Fibroblast of lung (primary cell): ENCODE data around the gene SLC10A6. TPM values are rescaled to one million over a fixed set of nuclear protein-coding genes. Genes with fewer than 3 reads are reported as not detected.

ENCODE experiments used
- DNase-seq, 2 donors: peaks; one replicate each; pipeline versions ENCODE4 v3.0.0 to v3.0.0-alpha.2; 2010; ENCODE audit warnings: low read depth in 2 of 2
- H2AFZ ChIP-seq: 2 replicates; pipeline ENCODE4 v1.5.1; 2012; ENCODE audit warnings: low read length, control low read depth, inconsistent platforms
- H3K27ac ChIP-seq: 2 replicates; pipeline ENCODE4 v1.5.1; 2011; ENCODE audit warnings: low read length, control low read depth; ENCODE audit not compliant: insufficient read depth
- H3K27me3 ChIP-seq: 2 replicates; pipeline ENCODE4 v1.5.1; 2011; ENCODE audit warnings: mild to moderate bottlenecking, low read length; ENCODE audit not compliant: control insufficient read depth, insufficient read depth
- H3K36me3 ChIP-seq: 2 replicates; pipeline ENCODE4 v1.5.1; 2011; ENCODE audit warnings: low read length; ENCODE audit not compliant: control insufficient read depth, insufficient read depth
- H3K4me1 ChIP-seq: 2 replicates; pipeline ENCODE4 v1.5.1; 2011; ENCODE audit warnings: low read length; ENCODE audit not compliant: control insufficient read depth, insufficient read depth; ENCODE audit errors: extremely low read depth
- H3K4me2 ChIP-seq: 2 replicates; pipeline ENCODE4 v1.5.1; 2011; ENCODE audit warnings: low read length, control low read depth; ENCODE audit not compliant: insufficient read depth; ENCODE audit errors: extremely low read depth
- H3K4me3 ChIP-seq, 4 experiments: fragments of 200-600 bp in 1 of 4; sonication (generic) in 1 of 4; replicated peaks in 1 of 4; 2 replicates each; pipeline ENCODE4 v1.5.1; 2011 to 2016; ENCODE audit warnings: low read length in 4 of 4, low read depth in 3 of 4, mild to moderate bottlenecking in 3 of 4, control low read depth in 2 of 4, inconsistent platforms in 1 of 4, mixed read lengths in 1 of 4; ENCODE audit not compliant: insufficient read depth in 1 of 4; ENCODE audit errors: control extremely low read depth in 1 of 4
- H3K79me2 ChIP-seq: 2 replicates; pipeline ENCODE4 v1.5.1; 2012; ENCODE audit warnings: mild to moderate bottlenecking, low read length, inconsistent platforms; ENCODE audit not compliant: control insufficient read depth, insufficient read depth
- H3K9ac ChIP-seq: 2 replicates; pipeline ENCODE4 v1.5.1; 2011; ENCODE audit warnings: mild to moderate bottlenecking, low read length, control low read depth; ENCODE audit not compliant: insufficient read depth
- H3K9me3 ChIP-seq: 2 replicates; pipeline ENCODE4 v1.5.1; 2012; ENCODE audit warnings: low read depth, low read length; ENCODE audit not compliant: control insufficient read depth, insufficient read depth
- H4K20me1 ChIP-seq: 2 replicates; pipeline ENCODE4 v1.5.1; 2011; ENCODE audit warnings: low read length; ENCODE audit not compliant: control insufficient read depth, insufficient read depth; ENCODE audit errors: extremely low read depth
- EZH2 ChIP-seq: IDR thresholded peaks from 2 replicates; pipeline ENCODE4 v1.5.1; 2012; ENCODE audit warnings: low read length, control low read depth, mild to moderate bottlenecking; ENCODE audit errors: missing control alignments
- polyA plus RNA-seq, 2 donors: library from polyadenylated mRNA; depleted of rRNA in 1 of 2; stranded (reverse) in 1 of 2; unstranded in 1 of 2; fragments of >200 nt; gene quantifications; 2 replicates each; pipeline ENCODE4 v1.2.1, GENCODE V29; 2011 to 2012; ENCODE audit warnings: missing spikeins in 1 of 2
- total RNA-seq: library from RNA; depleted of rRNA; stranded (reverse); fragments of >200 nt; gene quantifications from 2 replicates; pipeline ENCODE4 v1.2.1, GENCODE V29; 2014
- TF ChIP-seq, protein P1 (sequence below), 2 donors: IDR thresholded peaks in 1 of 2; conservative IDR thresholded peaks in 1 of 2; 1 replicate in 1 of 2; 2 replicates in 1 of 2; pipeline ENCODE4 v1.5.1; 2011 to 2012; ENCODE audit warnings: low read length in 2 of 2, control low read depth in 1 of 2, inconsistent platforms in 1 of 2, low read depth in 1 of 2, mild to moderate bottlenecking in 1 of 2

SLC10A6 gene
- total and polyA plus RNA-seq, 2 donors (not counting 1 experiment from before 2014, with no cell fraction given), result 0.66 TPM; not detected in 1

DNA sequence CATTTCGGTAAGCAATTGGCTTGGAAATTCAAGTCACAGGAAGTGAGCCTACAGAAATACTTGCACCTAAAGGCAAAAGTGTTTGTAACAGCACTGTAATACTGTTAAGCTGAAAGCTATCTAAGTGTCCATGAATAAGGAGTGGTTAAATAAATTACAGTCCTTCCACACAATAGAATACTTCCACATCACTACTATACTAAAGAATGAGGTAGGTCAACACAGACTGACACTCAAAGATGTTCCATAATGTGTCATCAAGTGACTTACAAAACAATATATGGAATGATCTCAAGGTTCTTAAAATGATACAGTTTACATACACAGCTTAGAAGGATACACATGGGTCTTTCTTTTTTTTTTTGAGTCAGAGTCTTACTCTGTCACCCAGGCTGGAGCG is 27.0 kb downstream of the SLC10A6 start:
- no peak overlapping the region for H3K4me3 ChIP-seq
- no peak overlapping the region for H3K9ac ChIP-seq
- no peak overlapping the region for H3K27ac ChIP-seq

DNA sequence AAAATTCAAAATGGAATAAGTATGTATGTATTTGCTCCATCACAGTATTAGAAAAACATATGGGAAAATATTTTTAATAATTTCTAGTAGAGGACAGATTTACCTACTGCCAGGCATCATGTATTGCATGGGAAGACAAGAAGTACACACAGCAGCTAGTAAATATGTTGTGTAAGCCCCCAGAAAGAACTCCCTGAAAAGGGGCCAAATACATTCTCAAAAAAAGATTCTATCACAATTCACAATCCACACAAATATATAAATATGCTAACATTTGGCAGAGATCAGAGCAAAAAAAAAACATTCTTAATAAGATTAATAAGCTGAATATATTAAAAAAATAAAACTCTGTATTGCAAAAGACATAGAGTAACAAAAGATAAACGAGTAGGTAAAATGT is 28.0 kb downstream of the SLC10A6 start:
- H3K36me3 ChIP-seq, result no peaks in the 10 kb centered on the region
- no peak overlapping the region for H3K4me3 ChIP-seq
- H3K27ac ChIP-seq, result no peak overlapping the region
- no peaks in the 10 kb centered on the region for H3K9me3 ChIP-seq
- no peak for DNase-seq
- no peaks in the 10 kb centered on the region for H3K79me2 ChIP-seq
- H2AFZ ChIP-seq, result no peak overlapping the region
- H3K27me3 ChIP-seq, result no peaks in the 10 kb centered on the region
- H3K9ac ChIP-seq, result no peak overlapping the region
- TF ChIP-seq, protein P1, sequence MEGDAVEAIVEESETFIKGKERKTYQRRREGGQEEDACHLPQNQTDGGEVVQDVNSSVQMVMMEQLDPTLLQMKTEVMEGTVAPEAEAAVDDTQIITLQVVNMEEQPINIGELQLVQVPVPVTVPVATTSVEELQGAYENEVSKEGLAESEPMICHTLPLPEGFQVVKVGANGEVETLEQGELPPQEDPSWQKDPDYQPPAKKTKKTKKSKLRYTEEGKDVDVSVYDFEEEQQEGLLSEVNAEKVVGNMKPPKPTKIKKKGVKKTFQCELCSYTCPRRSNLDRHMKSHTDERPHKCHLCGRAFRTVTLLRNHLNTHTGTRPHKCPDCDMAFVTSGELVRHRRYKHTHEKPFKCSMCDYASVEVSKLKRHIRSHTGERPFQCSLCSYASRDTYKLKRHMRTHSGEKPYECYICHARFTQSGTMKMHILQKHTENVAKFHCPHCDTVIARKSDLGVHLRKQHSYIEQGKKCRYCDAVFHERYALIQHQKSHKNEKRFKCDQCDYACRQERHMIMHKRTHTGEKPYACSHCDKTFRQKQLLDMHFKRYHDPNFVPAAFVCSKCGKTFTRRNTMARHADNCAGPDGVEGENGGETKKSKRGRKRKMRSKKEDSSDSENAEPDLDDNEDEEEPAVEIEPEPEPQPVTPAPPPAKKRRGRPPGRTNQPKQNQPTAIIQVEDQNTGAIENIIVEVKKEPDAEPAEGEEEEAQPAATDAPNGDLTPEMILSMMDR (conservative IDR thresholded peaks at IDR 0.05 in 1 of 2, IDR thresholded peaks at IDR 0.05 in 1 of 2; ENCODE audit: low read depth in 1 of 2, low read length in 2 of 2), result no peak
- TF ChIP-seq EZH2, result no peak
- H3K4me1 ChIP-seq, result peaks cover 3% of the 10 kb centered on the region
- no peaks in the 10 kb centered on the region for H4K20me1 ChIP-seq
- H3K4me2 ChIP-seq, result no peak overlapping the region

More for the DNA sequence above, 27.0 kb downstream of the SLC10A6 start:
- Histone ChIP-seq H3K27me3 (no peaks in the 10 kb centered on the region), H4K20me1 (no peaks in the 10 kb centered on the region), H3K79me2 (no peaks in the 10 kb centered on the region), H3K36me3 (no peaks in the 10 kb centered on the region), H3K4me2 (no peak overlapping the region), H3K9me3 (no peaks in the 10 kb centered on the region), H3K4me1 (peaks cover 3% of the 10 kb centered on the region), H2AFZ (no peak overlapping the region)
- peak in 1 of 2 donors; percentile 27 for DNase-seq
- TF ChIP-seq, protein P1 (conservative IDR thresholded peaks at IDR 0.05 in 1 of 2, IDR thresholded peaks at IDR 0.05 in 1 of 2; ENCODE audit: low read depth in 1 of 2, low read length in 2 of 2), result no peak
- TF ChIP-seq EZH2, result no peak

DNA sequence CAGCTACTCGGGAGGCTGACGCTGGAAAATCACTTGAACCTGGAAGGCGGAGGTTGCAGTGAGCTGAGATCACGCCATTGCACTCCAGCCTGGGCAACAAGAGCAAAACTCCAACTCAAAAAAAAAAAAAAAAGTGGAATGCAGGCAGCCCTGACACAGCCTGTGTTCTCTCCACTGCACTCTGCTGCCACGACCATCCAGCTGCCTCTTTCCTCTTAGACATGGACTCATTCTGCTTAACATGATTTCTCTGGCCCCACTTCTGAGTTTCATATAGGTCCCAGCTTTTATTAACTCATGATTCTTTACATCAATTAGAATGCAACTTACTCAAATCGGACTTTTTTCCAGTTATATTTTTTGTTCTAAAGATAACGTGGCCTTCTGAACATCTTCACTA is 29.6 kb downstream of the SLC10A6 start:
- H3K36me3 ChIP-seq, result peaks cover 3% of the 10 kb centered on the region
- H3K27ac ChIP-seq, result no peak overlapping the region
- H3K4me3 ChIP-seq, result no peak overlapping the region
- no peaks in the 10 kb centered on the region for H3K79me2 ChIP-seq
- H3K27me3 ChIP-seq, result no peaks in the 10 kb centered on the region
- H3K9me3 ChIP-seq, result no peaks in the 10 kb centered on the region
- no peak overlapping the region for H2AFZ ChIP-seq
- H4K20me1 ChIP-seq, result no peaks in the 10 kb centered on the region
- H3K9ac ChIP-seq, result no peak overlapping the region
- no peak for DNase-seq
- H3K4me1 ChIP-seq, result peaks cover 3% of the 10 kb centered on the region
- no peak overlapping the region for H3K4me2 ChIP-seq
- TF ChIP-seq, protein P1 (conservative IDR thresholded peaks at IDR 0.05 in 1 of 2, IDR thresholded peaks at IDR 0.05 in 1 of 2; ENCODE audit: low read depth in 1 of 2, low read length in 2 of 2), result no peak
- no peak for TF ChIP-seq EZH2
